Measurements from ENCODE around the gene GPBP1.
"Not testable (repeated sequence)": the region's sequence is repeated elsewhere in the genome, so short reads cannot be mapped to it uniquely, and the experiment has no call there.

The GPBP1 gene

GRCh38 chr5:57304931-57305330 is 131.1 kb downstream of the GPBP1 start:
- no peak for TF ChIP-seq CTCF (IDR thresholded peaks at IDR 0.05; ENCODE audit: low read depth, low read length)
- no peak overlapping the region for H3K4me3 ChIP-seq (ENCODE audit: low read depth, low read length)

- no peak for TF ChIP-seq CTCF (IDR thresholded peaks at IDR 0.05; ENCODE audit: low read depth, low read length)
- no peak overlapping the region for H3K4me3 ChIP-seq (ENCODE audit: low read depth, low read length)
Measured at GRCh38 chr5:57306359-57306758, 132.5 kb downstream of the GPBP1 start.

- TF ChIP-seq CTCF (IDR thresholded peaks at IDR 0.05; ENCODE audit: low read depth, low read length) = no peak
- no peak overlapping the region for H3K4me3 ChIP-seq (ENCODE audit: low read depth, low read length)
Measured at GRCh38 chr5:57307516-57307915, 133.7 kb downstream of the GPBP1 start.

- H3K4me3 ChIP-seq (ENCODE audit: low read depth, low read length) = not testable (repeated sequence)
Measured at GRCh38 chr5:57309022-57309421, 135.2 kb downstream of the GPBP1 start.

GRCh38 chr5:57311251-57311650 is 137.4 kb downstream of the GPBP1 start:
- no peak overlapping the region for H3K4me3 ChIP-seq (ENCODE audit: low read depth, low read length)
- no peak for TF ChIP-seq CTCF (IDR thresholded peaks at IDR 0.05; ENCODE audit: low read depth, low read length)

GRCh38 chr5:57311921-57312735 is 138.3 kb downstream of the GPBP1 start:
- H3K4me3 ChIP-seq (ENCODE audit: low read depth, low read length) = no peak overlapping the region
- no peak for TF ChIP-seq CTCF (IDR thresholded peaks at IDR 0.05; ENCODE audit: low read depth, low read length)

- no peak overlapping the region for H3K4me3 ChIP-seq (ENCODE audit: low read depth, low read length)
- no peak for TF ChIP-seq CTCF (IDR thresholded peaks at IDR 0.05; ENCODE audit: low read depth, low read length)
Measured at GRCh38 chr5:57313716-57314115, 139.9 kb downstream of the GPBP1 start.

All from WI38 (cell line).